DOHH2 (cell line): ENCODE data around the gene FSTL4.

Experiments
- EZH2phosphoT487 ChIP-seq: fragments of 200-600 bp; sonication (generic); IDR thresholded peaks from 2 replicates; pipeline ENCODE4 v1.6.1; 2017; ENCODE audit warnings: borderline replicate concordance, mild to moderate bottlenecking, antibody characterized with exemption, low read length, moderate library complexity, mixed read lengths
- TF ChIP-seq, protein P1 (sequence below): fragments of 200-600 bp; sonication (generic); IDR thresholded peaks from one replicate; pipeline ENCODE4 v1.5.1; 2014; ENCODE audit warnings: antibody characterized with exemption, mild to moderate bottlenecking, low read depth, low read length; ENCODE audit not compliant: poor library complexity, severe bottlenecking

DNA sequence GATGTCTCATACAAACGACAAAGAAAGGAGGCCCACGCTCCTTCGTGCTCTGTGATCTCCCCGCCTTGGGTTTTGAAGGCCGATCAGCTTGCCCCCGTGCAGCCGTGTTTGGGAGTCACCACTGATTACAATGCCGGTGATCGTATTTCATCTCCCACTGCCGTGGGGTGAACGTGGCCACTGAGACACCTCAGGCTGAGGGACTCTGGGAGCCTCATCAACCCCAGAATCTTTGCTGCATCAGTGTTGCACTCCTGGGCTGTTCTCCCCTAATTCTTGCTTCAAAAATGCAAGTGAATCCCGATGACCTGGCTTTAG is 366.3 kb downstream of the FSTL4 start:
- TF ChIP-seq, protein P1, sequence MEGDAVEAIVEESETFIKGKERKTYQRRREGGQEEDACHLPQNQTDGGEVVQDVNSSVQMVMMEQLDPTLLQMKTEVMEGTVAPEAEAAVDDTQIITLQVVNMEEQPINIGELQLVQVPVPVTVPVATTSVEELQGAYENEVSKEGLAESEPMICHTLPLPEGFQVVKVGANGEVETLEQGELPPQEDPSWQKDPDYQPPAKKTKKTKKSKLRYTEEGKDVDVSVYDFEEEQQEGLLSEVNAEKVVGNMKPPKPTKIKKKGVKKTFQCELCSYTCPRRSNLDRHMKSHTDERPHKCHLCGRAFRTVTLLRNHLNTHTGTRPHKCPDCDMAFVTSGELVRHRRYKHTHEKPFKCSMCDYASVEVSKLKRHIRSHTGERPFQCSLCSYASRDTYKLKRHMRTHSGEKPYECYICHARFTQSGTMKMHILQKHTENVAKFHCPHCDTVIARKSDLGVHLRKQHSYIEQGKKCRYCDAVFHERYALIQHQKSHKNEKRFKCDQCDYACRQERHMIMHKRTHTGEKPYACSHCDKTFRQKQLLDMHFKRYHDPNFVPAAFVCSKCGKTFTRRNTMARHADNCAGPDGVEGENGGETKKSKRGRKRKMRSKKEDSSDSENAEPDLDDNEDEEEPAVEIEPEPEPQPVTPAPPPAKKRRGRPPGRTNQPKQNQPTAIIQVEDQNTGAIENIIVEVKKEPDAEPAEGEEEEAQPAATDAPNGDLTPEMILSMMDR, result no peak
- TF ChIP-seq EZH2phosphoT487, result no peak
